H1 (cell line): ENCODE data around the gene OR5B2. TPM values are rescaled to one million over a fixed set of nuclear protein-coding genes. Genes with fewer than 3 reads are reported as not detected.

ENCODE experiments used
- CTCF ChIA-PET: fragments of 300-600 bp; sonication (Branson Sonifier 250); formaldehyde crosslinking; loops from one replicate; lab custom pipeline; 2021; ENCODE audit not compliant: partially characterized antibody; lab: Charles Lee
- POLR2A ChIA-PET: fragments of 300-600 bp; sonication (Branson Sonifier 250); formaldehyde crosslinking; loops from one replicate; lab custom pipeline; 2021; ENCODE audit warnings: inconsistent platforms; ENCODE audit not compliant: partially characterized antibody; lab: Charles Lee
- DNase-seq, 2 experiments: peaks; one replicate each; pipeline versions ENCODE4 v3.0.0 to v3.0.0-alpha.2; 2010 to 2022; ENCODE audit warnings: low spot score in 2 of 2, low read depth in 1 of 2, mixed read lengths in 1 of 2
- FAIRE-seq: peaks from 2 replicates; lab custom pipeline; 2011; peaks lifted over from hg19 to GRCh38; lab: Jason Lieb, UNC
- H2AFZ ChIP-seq: 2 replicates; pipeline ENCODE4 v1.8.1; 2012; ENCODE audit warnings: low read length, inconsistent platforms
- H2AK5ac ChIP-seq: 2 replicates; pipeline ENCODE4 v1.6.1; 2013; ENCODE audit warnings: low read depth, low read length
- H2BK120ac ChIP-seq: replicated peaks from 2 replicates; pipeline ENCODE3; 2013; ENCODE audit warnings: low read depth, low read length, inconsistent platforms
- H2BK12ac ChIP-seq: 2 replicates; pipeline ENCODE4 v1.6.1; 2013; ENCODE audit warnings: low read depth, low read length
- H2BK15ac ChIP-seq: 2 replicates; pipeline ENCODE4 v1.6.1; 2013; ENCODE audit warnings: low read length
- H2BK20ac ChIP-seq: 2 replicates; pipeline ENCODE4 v1.6.1; 2013; ENCODE audit warnings: low read length
- H2BK5ac ChIP-seq: 2 replicates; pipeline ENCODE4 v1.6.1; 2013; ENCODE audit warnings: low read depth, low read length
- H3K14ac ChIP-seq: 2 replicates; pipeline ENCODE4 v1.6.1; 2013; ENCODE audit warnings: inconsistent platforms; ENCODE audit not compliant: insufficient read length
- H3K18ac ChIP-seq: 2 replicates; pipeline ENCODE4 v1.6.1; 2013; ENCODE audit warnings: low read length; ENCODE audit errors: extremely low read depth
- H3K23ac ChIP-seq: 2 replicates; pipeline ENCODE4 v1.6.1; 2013; ENCODE audit warnings: inconsistent platforms; ENCODE audit not compliant: insufficient read length
- H3K23me2 ChIP-seq: 2 replicates; pipeline ENCODE4 v1.6.1; 2013; ENCODE audit warnings: low read depth, low read length
- H3K27ac ChIP-seq: 2 replicates; pipeline ENCODE4 v1.6.1; 2011; ENCODE audit warnings: low read depth, low read length, inconsistent platforms
- H3K27me3 ChIP-seq, 4 experiments: replicated peaks in 1 of 4; 1 replicate in 1 of 4; 2 replicates in 3 of 4; pipeline versions ENCODE4 v1.6.1 to v1.8.1; 2011 to 2013; ENCODE audit warnings: low read length in 3 of 4, mild to moderate bottlenecking in 3 of 4, inconsistent platforms in 2 of 4, mixed read lengths in 2 of 4, moderate library complexity in 1 of 4; ENCODE audit not compliant: control insufficient read depth in 3 of 4, insufficient read depth in 3 of 4; ENCODE audit errors: extremely low read depth in 1 of 4
- H3K36me3 ChIP-seq, 4 experiments: 2 replicates each; pipeline versions ENCODE4 v1.6.1 to v1.8.1; 2011 to 2013; ENCODE audit warnings: mild to moderate bottlenecking in 4 of 4, low read length in 3 of 4, moderate library complexity in 2 of 4, control low read depth in 1 of 4, inconsistent platforms in 1 of 4; ENCODE audit not compliant: insufficient read depth in 4 of 4, control insufficient read depth in 2 of 4
- H3K4ac ChIP-seq: replicated peaks from 2 replicates; pipeline ENCODE3; 2013; ENCODE audit warnings: low read length, low read depth, mixed read lengths, inconsistent platforms; ENCODE audit not compliant: insufficient read length
- H3K4me1 ChIP-seq, 4 experiments: replicated peaks in 1 of 4; 1 replicate in 1 of 4; 2 replicates in 3 of 4; pipeline versions ENCODE4 v1.6.1 to v1.8.1; 2011 to 2013; ENCODE audit warnings: low read length in 3 of 4, inconsistent platforms in 2 of 4, mixed read lengths in 1 of 4; ENCODE audit not compliant: insufficient read depth in 4 of 4, control insufficient read depth in 3 of 4
- H3K4me2 ChIP-seq, 2 experiments: 2 replicates each; pipeline versions ENCODE4 v1.6.1 to v1.8.1; 2011 to 2013; ENCODE audit warnings: low read depth in 2 of 2, low read length in 2 of 2, control low read depth in 1 of 2, inconsistent platforms in 1 of 2, mild to moderate bottlenecking in 1 of 2; ENCODE audit not compliant: insufficient read depth in 1 of 2
- H3K4me3 ChIP-seq, 4 experiments: fragments of 200-600, 300-600 bp in 1 of 4; sonication (generic), shearing (Covaris generic), sonication (Bioruptor Twin) in 1 of 4; 2 replicates each; pipeline versions ENCODE4 v1.5.1 to v1.8.1; 2011 to 2016; ENCODE audit warnings: low read length in 4 of 4, low read depth in 3 of 4, control low read depth in 2 of 4, inconsistent platforms in 2 of 4, mild to moderate bottlenecking in 2 of 4, mixed read lengths in 1 of 4, moderate library complexity in 1 of 4; ENCODE audit not compliant: insufficient read depth in 2 of 4; ENCODE audit errors: extremely low read depth in 1 of 4
- H3K56ac ChIP-seq: replicated peaks from 2 replicates; pipeline ENCODE3; 2013; ENCODE audit warnings: low read depth, mild to moderate bottlenecking, mixed read lengths, low read length, inconsistent platforms; ENCODE audit not compliant: insufficient read length
- H3K79me1 ChIP-seq: 2 replicates; pipeline ENCODE4 v1.6.1; 2013; ENCODE audit warnings: low read depth, low read length, control low read depth
- H3K79me2 ChIP-seq, 2 experiments: 2 replicates each; pipeline versions ENCODE4 v1.6.1 to v1.8.1; 2012 to 2013; ENCODE audit warnings: low read length in 2 of 2, mild to moderate bottlenecking in 2 of 2, inconsistent platforms in 1 of 2; ENCODE audit not compliant: insufficient read depth in 2 of 2, control insufficient read depth in 1 of 2
- H3K9ac ChIP-seq, 4 experiments: replicated peaks in 1 of 4; 1 replicate in 1 of 4; 2 replicates in 3 of 4; pipeline versions ENCODE4 v1.6.1 to v1.8.1; 2011 to 2013; ENCODE audit warnings: low read depth in 3 of 4, low read length in 3 of 4, control low read depth in 2 of 4, mild to moderate bottlenecking in 2 of 4, moderate library complexity in 2 of 4, inconsistent platforms in 1 of 4; ENCODE audit errors: extremely low read depth in 1 of 4
- H3K9me3 ChIP-seq, 2 experiments: 2 replicates each; pipeline versions ENCODE4 v1.6.1 to v1.8.1; 2012 to 2013; ENCODE audit warnings: mild to moderate bottlenecking in 2 of 2, moderate library complexity in 2 of 2, control low read depth in 1 of 2, inconsistent platforms in 1 of 2, low read depth in 1 of 2, low read length in 1 of 2, mixed read lengths in 1 of 2; ENCODE audit not compliant: insufficient read depth in 2 of 2
- H4K20me1 ChIP-seq, 2 experiments: replicated peaks in 1 of 2; 2 replicates each; pipeline versions ENCODE3 to v1.8.1; 2011 to 2013; ENCODE audit warnings: inconsistent platforms in 2 of 2, low read length in 2 of 2, mild to moderate bottlenecking in 1 of 2; ENCODE audit not compliant: insufficient read depth in 2 of 2, control insufficient read depth in 1 of 2
- H4K5ac ChIP-seq: 2 replicates; pipeline ENCODE4 v1.6.1; 2013; ENCODE audit warnings: low read length, low read depth, mixed read lengths, inconsistent platforms; ENCODE audit not compliant: insufficient read length
- H4K8ac ChIP-seq: 2 replicates; pipeline ENCODE4 v1.8.0; 2013; ENCODE audit warnings: mild to moderate bottlenecking, moderate library complexity, low read length, inconsistent platforms; ENCODE audit not compliant: insufficient read depth; ENCODE audit errors: extremely low read depth
- H4K91ac ChIP-seq: replicated peaks from 2 replicates; pipeline ENCODE3; 2013; ENCODE audit warnings: low read length, mixed read lengths, inconsistent platforms; ENCODE audit not compliant: insufficient read length
- BACH1 ChIP-seq: IDR thresholded peaks from 2 replicates; pipeline ENCODE4 v1.6.1; 2012; ENCODE audit warnings: low read length, improper control_type of control experiment
- CREB1 ChIP-seq: IDR thresholded peaks from 2 replicates; pipeline ENCODE4 v1.6.1; 2012; ENCODE audit warnings: inconsistent platforms
- E2F6 ChIP-seq: IDR thresholded peaks from 2 replicates; pipeline ENCODE4 v1.6.1; 2012; ENCODE audit warnings: inconsistent platforms
- FOSL1 ChIP-seq: IDR thresholded peaks from 2 replicates; pipeline ENCODE4 v1.6.1; 2011; ENCODE audit warnings: mild to moderate bottlenecking, low read depth, low read length, moderate library complexity; ENCODE audit not compliant: insufficient read depth
- HDAC2 ChIP-seq, 2 experiments: fragments of 300-600 bp in 1 of 2; sonication (generic) in 1 of 2; IDR thresholded peaks; 2 replicates each; pipeline ENCODE4 v1.6.1; 2011 to 2012; ENCODE audit warnings: low read depth in 2 of 2, low read length in 2 of 2, mild to moderate bottlenecking in 2 of 2, moderate library complexity in 2 of 2, borderline replicate concordance in 1 of 2, inconsistent platforms in 1 of 2
- JUN ChIP-seq: IDR thresholded peaks from 2 replicates; pipeline ENCODE4 v1.6.1; 2011; ENCODE audit warnings: low read depth, mild to moderate bottlenecking, improper control_type of control experiment, low read length
- MAFK ChIP-seq: IDR thresholded peaks from 2 replicates; pipeline ENCODE4 v1.6.1; 2012; ENCODE audit warnings: low read depth, mild to moderate bottlenecking, improper control_type of control experiment, low read length
- NRF1 ChIP-seq: IDR thresholded peaks from 2 replicates; pipeline ENCODE4 v1.6.1; 2011; ENCODE audit warnings: mild to moderate bottlenecking, low read depth, low read length, improper control_type of control experiment
- POU5F1 ChIP-seq: IDR thresholded peaks from 2 replicates; pipeline ENCODE4 v1.6.1; 2011; ENCODE audit warnings: low read depth, mild to moderate bottlenecking, low read length, moderate library complexity
- SIN3A ChIP-seq, 2 experiments: IDR thresholded peaks in 1 of 2; conservative IDR thresholded peaks in 1 of 2; 2 replicates each; pipeline ENCODE4 v1.6.1; 2011 to 2012; ENCODE audit warnings: low read length in 2 of 2, improper control_type of control experiment in 1 of 2, low read depth in 1 of 2, mild to moderate bottlenecking in 1 of 2
- SP1 ChIP-seq: IDR thresholded peaks from 2 replicates; pipeline ENCODE4 v1.6.1; 2011; ENCODE audit warnings: low read depth, low read length
- SP4 ChIP-seq: IDR thresholded peaks from 2 replicates; pipeline ENCODE4 v1.6.1; 2012; ENCODE audit warnings: low read length, inconsistent platforms
- USF2 ChIP-seq: IDR thresholded peaks from 2 replicates; pipeline ENCODE4 v1.6.1; 2011; ENCODE audit warnings: low read length, improper control_type of control experiment
- WGBS, 2 experiments: shearing (Covaris generic) in 1 of 2; methylation state at CpG; one replicate each; pipeline versions ENCODE4 v1.1.6 to v1.1.7; 2013 to 2015; ENCODE audit warnings: low lambda C conversion rate in 2 of 2, mixed read lengths in 2 of 2, inconsistent platforms in 1 of 2, low coverage in 1 of 2, missing lambda C conversion rate in 1 of 2; ENCODE audit not compliant: insufficient replicate concordance in 2 of 2, insufficient coverage in 1 of 2, insufficient read length in 1 of 2; ENCODE audit errors: extremely low coverage in 1 of 2, missing lambda C conversion rate in 1 of 2; 5-methylcytosine and 5-hydroxymethylcytosine counted together
- polyA plus RNA-seq, 7 experiments: library from polyadenylated mRNA; depleted of rRNA in 3 of 7; stranded (reverse) in 5 of 7; unstranded in 2 of 7; fragments of >200 nt in 5 of 7; fragments of 200-250 nt in 2 of 7; gene quantifications; 1 replicate in 5 of 7; 2 replicates in 1 of 7; 4 replicates in 1 of 7; pipeline versions ENCODE4 v1.2.1 to v1.2.3, GENCODE V29; 2011 to 2013; ENCODE audit warnings: missing spikeins in 2 of 7, mixed read lengths in 2 of 7
- total RNA-seq: library from RNA; stranded (reverse); fragmentation: NEBNext Ultra II Directional; extraction: Animal tissue kit (Norgen Biotek cat#: 25700); gene quantifications from 2 replicates; pipeline ENCODE4 v1.2.1, GENCODE V29; 2021

The OR5B2 gene
- total and polyA plus RNA-seq, 2 of the 8 experiments (the other 6 are each of a cell fraction or from before 2014, with no cell fraction given): 0.06 TPM; not detected in 1

GRCh38 chr11:58466293-58466692, 38.4 kb upstream of the OR5B2 start:
- Histone ChIP-seq H3K4me1 (no peaks in the 10 kb centered on the region), H3K23me2 (no peaks in the 10 kb centered on the region), H4K8ac (no peak overlapping the region), H3K4me2 (no peak overlapping the region), H2BK5ac (no peak overlapping the region), H2BK120ac (no peak overlapping the region), H3K27me3 (no peaks in the 10 kb centered on the region), H3K9ac (no peak overlapping the region), H3K23ac (no peak overlapping the region), H3K9me3 (peaks cover 10 to 20% of the 10 kb centered on the region in 2 experiments; a peak in 3 of 4 replicates), H3K14ac (no peak overlapping the region), H3K27ac (no peak overlapping the region), H3K79me2 (no peaks in the 10 kb centered on the region), H3K36me3 (no peaks in the 10 kb centered on the region), H4K20me1 (no peaks in the 10 kb centered on the region), H3K4me3 (no peak overlapping the region), H4K91ac (no peak overlapping the region), H2AFZ (no peak overlapping the region), H2BK20ac (no peak overlapping the region), H2AK5ac (no peak overlapping the region), H2BK15ac (no peak overlapping the region), H3K56ac (no peak overlapping the region), H3K18ac (no peak overlapping the region), H3K4ac (no peak overlapping the region), H3K79me1 (no peaks in the 10 kb centered on the region), H4K5ac (no peak overlapping the region), H2BK12ac (no peak overlapping the region)
- WGBS, 2 experiments: 91% methylated on average over 1 of the region's 1 CpG; no CpG with 5 or more reads in 1 of the 2 experiments
- ChIA-PET POLR2A (no interaction called here), CTCF (no interaction called here)
- DNase-seq (no peak), FAIRE-seq (no peak)
- TF ChIP-seq POU5F1 (no peak), CREB1 (no peak), BACH1 (no peak), SP4 (no peak), MAFK (no peak), SIN3A (conservative IDR thresholded peaks at IDR 0.05 in 1 of 2, IDR thresholded peaks at IDR 0.05 in 1 of 2; ENCODE audit: low read depth in 1 of 2, low read length in 2 of 2) (no peak), FOSL1 (no peak), HDAC2 (IDR thresholded peaks at IDR 0.05; ENCODE audit: borderline replicate concordance in 1 of 2, low read depth in 2 of 2, low read length in 2 of 2) (no peak), E2F6 (no peak), SP1 (no peak), JUN (no peak), NRF1 (no peak), USF2 (no peak)
